SJCRH30 (cell line): ENCODE data around the gene CIB1. TPM values are rescaled to one million over a fixed set of nuclear protein-coding genes. Genes with fewer than 3 reads are reported as not detected.
A peak's percentile ranks its signal among the peaks of the same experiment; 100 is the strongest.
"Not testable (repeated sequence)": the region's sequence is repeated elsewhere in the genome, so short reads cannot be mapped to it uniquely, and the experiment has no call there.

Source experiments
- DNase-seq, 2 experiments: peaks; one replicate each; pipeline ENCODE4 v3.0.0-alpha.2; 2015 to 2020
- H3K27ac ChIP-seq: fragments of 250-450 bp; sonication (Bioruptor Pico); 2 replicates; pipeline ENCODE4 v1.5.1; 2020; ENCODE audit warnings: mild to moderate bottlenecking, moderate library complexity
- H3K27me3 ChIP-seq: fragments of 250-450 bp; sonication (Bioruptor Pico); 2 replicates; pipeline ENCODE4 v1.5.1; 2020; ENCODE audit warnings: mild to moderate bottlenecking, moderate library complexity
- H3K36me3 ChIP-seq: fragments of 250-450 bp; sonication (Bioruptor Pico); 2 replicates; pipeline ENCODE4 v1.5.1; 2020; ENCODE audit warnings: mild to moderate bottlenecking, moderate library complexity
- H3K4me1 ChIP-seq: fragments of 250-450 bp; sonication (Bioruptor Pico); 2 replicates; pipeline ENCODE4 v1.5.1; 2020; ENCODE audit warnings: mild to moderate bottlenecking, moderate library complexity
- H3K4me3 ChIP-seq: fragments of 250-450 bp; sonication (Bioruptor Pico); 2 replicates; pipeline ENCODE4 v1.5.1; 2020; ENCODE audit warnings: mild to moderate bottlenecking, moderate library complexity
- H3K9me3 ChIP-seq: fragments of 250-450 bp; sonication (Bioruptor Pico); replicated peaks from 2 replicates; pipeline ENCODE4 v1.5.1; 2020; ENCODE audit warnings: mild to moderate bottlenecking, moderate library complexity
- total RNA-seq: library from RNA; depleted of rRNA; stranded (reverse); fragments of >200 nt; shearing (Covaris generic); gene quantifications from 2 replicates; pipeline ENCODE4 v1.2.3, GENCODE V29; 2014; rRNA removed

The CIB1 gene
- 12.7 and 15.6 TPM in 2 replicates for total RNA-seq

- H3K36me3 ChIP-seq, result no peaks in the 10 kb centered on the region
- H3K27ac ChIP-seq, result no peak within 1 kb of the TSS
- peak; percentile 96 to 97 for DNase-seq
- no peaks in the 10 kb centered on the region for H3K27me3 ChIP-seq
- peaks cover 6% of the 10 kb centered on the region; the same call in 1 of the 2 replicates for H3K4me1 ChIP-seq
- no peaks in the 10 kb centered on the region for H3K9me3 ChIP-seq
- H3K4me3 ChIP-seq, result peak within 1 kb of the TSS; percentile 78
Observed at GRCh38 chr15:90233387-90234095, at the start of gene CIB1. Gene CIB1 (minus strand): TSS chr15:90233941. CDS start chr15:90233885, 56 bp downstream.

- not testable (repeated sequence) for DNase-seq, H3K9me3 ChIP-seq, H3K4me3 ChIP-seq, H3K4me1 ChIP-seq, H3K36me3 ChIP-seq, H3K27me3 ChIP-seq, H3K27ac ChIP-seq
Observed at GRCh38 chr15:90281637-90282036, 47.9 kb upstream of the CIB1 start.

GRCh38 chr15:90280743-90281142 is 47.0 kb upstream of the CIB1 start:
- H3K36me3 ChIP-seq, DNase-seq, H3K4me3 ChIP-seq, H3K4me1 ChIP-seq, H3K27me3 ChIP-seq, H3K9me3 ChIP-seq: not testable (repeated sequence)
- H3K27ac ChIP-seq, result peak overlapping the region; percentile 30; the same call in 1 of the 2 replicates

- H3K4me1 ChIP-seq, DNase-seq, H3K27me3 ChIP-seq, H3K4me3 ChIP-seq, H3K27ac ChIP-seq, H3K9me3 ChIP-seq, H3K36me3 ChIP-seq: not testable (repeated sequence)
Observed at GRCh38 chr15:90278467-90278866, 44.7 kb upstream of the CIB1 start.

- Histone ChIP-seq H3K4me1 (no peaks in the 10 kb centered on the region), H3K4me3 (no peak overlapping the region), H3K36me3 (peaks cover 62% of the 10 kb centered on the region), H3K27ac (no peak overlapping the region), H3K27me3 (no peaks in the 10 kb centered on the region), H3K9me3 (no peaks in the 10 kb centered on the region)
- DNase-seq, result no peak
Observed at GRCh38 chr15:90271459-90272166, 37.9 kb upstream of the CIB1 start.

- Histone ChIP-seq H3K36me3 (peaks cover 55% of the 10 kb centered on the region), H3K27ac (no peak overlapping the region), H3K4me1 (no peaks in the 10 kb centered on the region), H3K9me3 (no peaks in the 10 kb centered on the region), H3K27me3 (no peaks in the 10 kb centered on the region), H3K4me3 (no peak overlapping the region)
- no peak for DNase-seq
Observed at GRCh38 chr15:90270502-90271150, 36.9 kb upstream of the CIB1 start.

GRCh38 chr15:90268415-90268814 is 34.7 kb upstream of the CIB1 start:
- no peak overlapping the region for H3K4me3 ChIP-seq
- DNase-seq, result no peak
- H3K36me3 ChIP-seq, result peaks cover 54% of the 10 kb centered on the region
- H3K4me1 ChIP-seq, result no peaks in the 10 kb centered on the region
- H3K27me3 ChIP-seq, result no peaks in the 10 kb centered on the region
- no peak overlapping the region for H3K27ac ChIP-seq
- no peaks in the 10 kb centered on the region for H3K9me3 ChIP-seq

- Histone ChIP-seq H3K4me3 (peak overlapping the region; percentile 84), H3K9me3 (no peaks in the 10 kb centered on the region), H3K27ac (peak overlapping the region; percentile 86; the same call in 1 of the 2 replicates), H3K36me3 (peaks cover 34% of the 10 kb centered on the region), H3K27me3 (no peaks in the 10 kb centered on the region), H3K4me1 (no peaks in the 10 kb centered on the region)
- peak in 1 of 2 experiments; percentile 25 for DNase-seq
Observed at GRCh38 chr15:90266485-90266884, 32.7 kb upstream of the CIB1 start.

- H3K4me1 ChIP-seq, result no peaks in the 10 kb centered on the region
- peak overlapping the region; percentile 86 for H3K27ac ChIP-seq
- H3K27me3 ChIP-seq, result no peaks in the 10 kb centered on the region
- H3K4me3 ChIP-seq, result peak overlapping the region; percentile 84
- peak; percentile 49 to 78 for DNase-seq
- H3K36me3 ChIP-seq, result peaks cover 30% of the 10 kb centered on the region
- H3K9me3 ChIP-seq, result no peaks in the 10 kb centered on the region
Observed at GRCh38 chr15:90266061-90266431, 32.3 kb upstream of the CIB1 start.

GRCh38 chr15:90265271-90266060 is 31.7 kb upstream of the CIB1 start, which contains the start of gene NGRN:
Gene NGRN (plus strand): TSS chr15:90265672. CDS start chr15:90265713, 41 bp downstream.
- H3K27me3 ChIP-seq, result no peaks in the 10 kb centered on the region
- peaks cover 24% of the 10 kb centered on the region for H3K36me3 ChIP-seq
- peak within 1 kb of the TSS; percentile 84 for H3K4me3 ChIP-seq
- peak within 1 kb of the TSS; percentile 86 for H3K27ac ChIP-seq
- H3K4me1 ChIP-seq, result no peaks in the 10 kb centered on the region
- H3K9me3 ChIP-seq, result no peaks in the 10 kb centered on the region
- DNase-seq, result peak; percentile 94 to 95

GRCh38 chr15:90264671-90265070 is 30.9 kb upstream of the CIB1 start:
- peak overlapping the region; percentile 86; the same call in 1 of the 2 replicates for H3K27ac ChIP-seq
- H3K4me3 ChIP-seq, result peak overlapping the region; percentile 84
- no peaks in the 10 kb centered on the region for H3K9me3 ChIP-seq
- peaks cover 17% of the 10 kb centered on the region for H3K36me3 ChIP-seq
- no peak for DNase-seq
- no peaks in the 10 kb centered on the region for H3K27me3 ChIP-seq
- no peaks in the 10 kb centered on the region for H3K4me1 ChIP-seq

GRCh38 chr15:90262426-90262825 is 28.7 kb upstream of the CIB1 start:
- no peak overlapping the region for H3K4me3 ChIP-seq
- no peaks in the 10 kb centered on the region for H3K9me3 ChIP-seq
- H3K36me3 ChIP-seq, result peaks cover 5% of the 10 kb centered on the region
- no peaks in the 10 kb centered on the region for H3K4me1 ChIP-seq
- H3K27ac ChIP-seq, result no peak overlapping the region
- no peaks in the 10 kb centered on the region for H3K27me3 ChIP-seq
- DNase-seq, result no peak

GRCh38 chr15:90261811-90262210 is 28.1 kb upstream of the CIB1 start:
- no peaks in the 10 kb centered on the region; the same call in 1 of the 2 replicates for H3K36me3 ChIP-seq
- no peaks in the 10 kb centered on the region for H3K27me3 ChIP-seq
- no peak overlapping the region for H3K4me3 ChIP-seq
- DNase-seq, result no peak
- no peaks in the 10 kb centered on the region for H3K9me3 ChIP-seq
- no peak overlapping the region for H3K27ac ChIP-seq
- no peaks in the 10 kb centered on the region for H3K4me1 ChIP-seq

GRCh38 chr15:90260731-90261130 is 27.0 kb upstream of the CIB1 start:
- H3K27me3 ChIP-seq, H3K27ac ChIP-seq, H3K4me1 ChIP-seq, H3K4me3 ChIP-seq, H3K36me3 ChIP-seq, DNase-seq, H3K9me3 ChIP-seq: not testable (repeated sequence)
